Activated naive CD4-positive, alpha-beta T cell (primary cell): ENCODE measurements around the gene SLC12A6.
"Not testable (repeated sequence)": the region's sequence is repeated elsewhere in the genome, so short reads cannot be mapped to it uniquely, and the experiment has no call there.

Experiments used
- DNase-seq, 4 experiments: peaks; one replicate each; lab custom pipeline; 2025; lab: John Stamatoyannopoulos, UW

The SLC12A6 gene

GRCh38 chr15:34193272-34193671 lies 144.3 kb downstream of the SLC12A6 start:
- not testable (repeated sequence) for DNase-seq

- no peak for DNase-seq
Observed at GRCh38 chr15:34188711-34189110, 148.9 kb downstream of the SLC12A6 start.

- DNase-seq = no peak
Observed at GRCh38 chr15:34185666-34186065, 151.9 kb downstream of the SLC12A6 start.

GRCh38 chr15:34182942-34183341 lies 154.6 kb downstream of the SLC12A6 start:
- DNase-seq = no peak
